Neutrophil (primary cell): ENCODE measurements around the gene ZNF451.

Source experiments
- H3K27ac ChIP-seq: fragments of 200-600 bp; sonication (generic); 2 replicates; pipeline ENCODE4 v1.5.1; 2016; ENCODE audit warnings: mild to moderate bottlenecking, moderate library complexity
- H3K27me3 ChIP-seq: fragments of 200-600 bp; sonication (generic); 2 replicates; pipeline ENCODE4 v1.6.0; 2016; ENCODE audit warnings: mild to moderate bottlenecking
- H3K36me3 ChIP-seq: fragments of 200-600 bp; sonication (generic); 2 replicates; pipeline ENCODE4 v1.5.1; 2017
- H3K4me1 ChIP-seq, 2 experiments: fragments of 200-600 bp in 1 of 2; sonication (generic) in 1 of 2; 1 replicate in 1 of 2; 2 replicates in 1 of 2; pipeline versions ENCODE4 v1.5.1 to v1.6.1; 2013 to 2016; ENCODE audit warnings: low read depth in 1 of 2, low read length in 1 of 2, mild to moderate bottlenecking in 1 of 2, moderate library complexity in 1 of 2; ENCODE audit not compliant: control insufficient read depth in 1 of 2, insufficient read depth in 1 of 2
- H3K4me3 ChIP-seq, 2 experiments: fragments of 200-600 bp in 1 of 2; sonication (generic) in 1 of 2; 1 replicate in 1 of 2; 2 replicates in 1 of 2; pipeline ENCODE4 v1.5.1; 2013 to 2016; ENCODE audit warnings: low read depth in 1 of 2, low read length in 1 of 2, mild to moderate bottlenecking in 1 of 2, moderate library complexity in 1 of 2
- H3K9me3 ChIP-seq: fragments of 200-600 bp; sonication (generic); 2 replicates; pipeline ENCODE4 v1.5.1; 2016
- TF ChIP-seq, protein P1 (sequence below): fragments of 200-600 bp; sonication (generic); IDR thresholded peaks from 2 replicates; pipeline ENCODE4 v1.5.1; 2016; ENCODE audit warnings: antibody characterized with exemption

The ZNF451 gene

DNA sequence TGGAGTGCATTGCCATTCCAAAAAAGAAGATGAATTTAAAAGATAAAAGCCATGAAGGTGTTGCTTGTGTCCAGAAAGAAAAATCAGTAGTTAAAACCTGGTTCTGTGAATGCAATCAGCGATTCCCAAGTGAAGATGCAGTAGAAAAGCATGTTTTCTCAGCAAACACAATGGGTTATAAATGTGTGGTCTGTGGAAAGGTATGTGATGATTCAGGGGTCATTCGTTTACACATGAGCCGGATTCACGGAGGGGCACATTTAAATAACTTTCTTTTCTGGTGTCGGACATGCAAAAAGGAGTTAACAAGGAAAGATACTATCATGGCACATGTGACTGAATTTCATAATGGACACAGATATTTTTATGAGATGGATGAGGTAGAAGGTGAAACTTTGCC lies 57.4 kb downstream of the ZNF451 start:
- peaks cover 35% of the 10 kb centered on the region for H3K36me3 ChIP-seq
- no peak overlapping the region for H3K27ac ChIP-seq

DNA sequence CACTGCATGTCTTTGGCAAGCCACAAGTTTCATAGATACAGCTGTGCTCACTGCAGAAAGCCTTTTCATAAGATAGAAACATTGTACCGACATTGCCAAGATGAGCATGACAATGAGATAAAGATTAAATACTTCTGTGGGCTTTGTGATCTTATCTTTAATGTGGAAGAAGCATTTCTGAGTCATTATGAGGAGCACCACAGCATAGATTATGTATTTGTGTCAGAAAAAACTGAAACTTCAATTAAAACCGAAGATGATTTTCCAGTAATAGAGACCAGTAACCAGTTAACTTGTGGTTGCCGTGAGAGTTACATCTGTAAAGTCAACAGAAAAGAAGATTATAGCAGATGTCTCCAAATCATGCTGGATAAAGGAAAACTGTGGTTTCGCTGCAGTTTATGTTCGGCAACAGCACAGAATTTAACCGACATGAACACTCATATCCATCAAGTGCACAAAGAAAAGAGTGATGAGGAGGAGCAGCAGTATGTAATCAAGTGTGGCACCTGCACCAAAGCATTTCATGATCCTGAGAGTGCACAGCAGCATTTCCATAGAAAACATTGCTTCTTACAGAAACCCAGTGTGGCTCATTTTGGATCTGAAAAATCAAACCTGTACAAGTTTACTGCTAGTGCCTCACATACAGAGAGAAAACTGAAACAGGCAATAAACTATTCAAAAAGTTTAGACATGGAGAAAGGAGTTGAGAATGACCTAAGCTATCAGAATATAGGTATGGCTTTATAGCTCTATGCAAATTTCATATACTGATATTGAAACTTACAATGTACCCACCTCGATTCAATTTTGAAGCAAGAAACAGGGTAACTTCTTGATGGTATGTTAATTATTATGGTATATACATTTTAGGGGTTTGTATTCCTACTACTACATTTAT lies 58.2 kb downstream of the ZNF451 start:
- TF ChIP-seq, protein P1, sequence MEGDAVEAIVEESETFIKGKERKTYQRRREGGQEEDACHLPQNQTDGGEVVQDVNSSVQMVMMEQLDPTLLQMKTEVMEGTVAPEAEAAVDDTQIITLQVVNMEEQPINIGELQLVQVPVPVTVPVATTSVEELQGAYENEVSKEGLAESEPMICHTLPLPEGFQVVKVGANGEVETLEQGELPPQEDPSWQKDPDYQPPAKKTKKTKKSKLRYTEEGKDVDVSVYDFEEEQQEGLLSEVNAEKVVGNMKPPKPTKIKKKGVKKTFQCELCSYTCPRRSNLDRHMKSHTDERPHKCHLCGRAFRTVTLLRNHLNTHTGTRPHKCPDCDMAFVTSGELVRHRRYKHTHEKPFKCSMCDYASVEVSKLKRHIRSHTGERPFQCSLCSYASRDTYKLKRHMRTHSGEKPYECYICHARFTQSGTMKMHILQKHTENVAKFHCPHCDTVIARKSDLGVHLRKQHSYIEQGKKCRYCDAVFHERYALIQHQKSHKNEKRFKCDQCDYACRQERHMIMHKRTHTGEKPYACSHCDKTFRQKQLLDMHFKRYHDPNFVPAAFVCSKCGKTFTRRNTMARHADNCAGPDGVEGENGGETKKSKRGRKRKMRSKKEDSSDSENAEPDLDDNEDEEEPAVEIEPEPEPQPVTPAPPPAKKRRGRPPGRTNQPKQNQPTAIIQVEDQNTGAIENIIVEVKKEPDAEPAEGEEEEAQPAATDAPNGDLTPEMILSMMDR: no peak
- Histone ChIP-seq H3K4me1 (no peaks in the 10 kb centered on the region), H3K36me3 (peaks cover 36% of the 10 kb centered on the region), H3K27me3 (no peaks in the 10 kb centered on the region), H3K27ac (no peak overlapping the region), H3K9me3 (no peaks in the 10 kb centered on the region), H3K4me3 (no peak overlapping the region)

More for the DNA sequence above, 57.4 kb downstream of the ZNF451 start:
- no peaks in the 10 kb centered on the region for H3K9me3 ChIP-seq
- TF ChIP-seq, protein P1: no peak
- no peaks in the 10 kb centered on the region for H3K4me1 ChIP-seq
- H3K27me3 ChIP-seq: no peaks in the 10 kb centered on the region
- no peak overlapping the region for H3K4me3 ChIP-seq

DNA sequence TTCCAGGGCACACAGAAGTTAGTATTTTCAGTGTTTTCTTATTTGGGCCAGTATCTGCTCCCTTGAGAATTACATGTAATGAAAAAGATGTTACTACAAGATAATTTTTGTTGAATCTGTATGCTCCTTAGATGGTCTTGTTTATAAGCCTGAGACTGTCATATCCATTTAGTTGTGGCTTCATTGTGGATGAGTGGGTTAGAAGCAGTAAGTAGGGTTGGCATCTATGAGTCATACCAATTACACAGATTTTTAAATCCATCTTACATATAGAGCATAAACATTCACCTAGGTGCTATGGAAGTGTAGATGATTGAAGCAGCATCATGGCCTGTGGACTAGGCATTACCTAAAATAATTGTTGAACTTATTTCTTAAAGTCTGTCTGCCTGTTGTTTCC lies 68.7 kb downstream of the ZNF451 start:
- TF ChIP-seq, protein P1: no peak
- Histone ChIP-seq H3K36me3 (peaks cover 47% of the 10 kb centered on the region), H3K27me3 (no peaks in the 10 kb centered on the region), H3K27ac (no peak overlapping the region), H3K9me3 (no peaks in the 10 kb centered on the region), H3K4me1 (no peaks in the 10 kb centered on the region), H3K4me3 (no peak overlapping the region)

DNA sequence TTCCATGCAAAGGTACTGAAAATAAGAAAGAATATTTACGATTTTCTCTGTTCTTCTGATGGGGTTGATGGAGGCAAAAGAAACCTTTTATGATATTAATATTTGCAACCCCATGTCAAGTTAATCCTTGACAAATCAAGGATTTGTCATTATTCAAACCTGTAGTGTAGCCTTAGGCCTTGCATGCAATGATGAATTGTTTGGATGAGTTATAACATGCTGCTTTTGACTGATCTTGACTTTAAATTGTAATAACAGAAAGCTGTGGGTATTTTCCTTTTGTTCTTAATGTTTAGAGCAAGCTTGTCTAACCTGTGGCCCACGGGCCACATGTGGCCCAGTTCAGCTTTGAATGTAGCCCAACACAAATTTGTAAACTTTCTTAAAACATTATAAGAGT lies 69.1 kb downstream of the ZNF451 start:
- Histone ChIP-seq H3K4me1 (no peaks in the 10 kb centered on the region), H3K9me3 (no peaks in the 10 kb centered on the region), H3K4me3 (no peak overlapping the region), H3K27ac (no peak overlapping the region), H3K36me3 (peaks cover 42% of the 10 kb centered on the region), H3K27me3 (no peaks in the 10 kb centered on the region)
- TF ChIP-seq, protein P1: no peak

DNA sequence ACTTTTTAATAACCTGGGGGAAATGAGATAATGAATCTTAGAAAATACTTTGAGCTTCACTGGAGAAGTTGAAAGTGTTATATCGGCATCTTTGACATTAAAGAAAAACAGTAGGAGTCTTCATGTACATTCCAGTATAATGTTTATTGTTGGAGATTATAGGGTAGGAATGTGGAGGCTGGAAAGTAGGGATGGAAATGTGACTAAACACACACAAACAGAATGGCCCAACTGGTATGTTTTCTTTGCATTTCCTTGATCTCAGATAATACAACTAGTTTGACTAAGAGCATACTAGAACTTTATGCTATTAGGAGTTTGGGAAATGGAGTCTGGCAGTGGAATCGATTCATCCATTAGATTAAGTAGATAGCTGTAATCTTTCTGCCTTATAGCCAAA lies 72.0 kb downstream of the ZNF451 start:
- Histone ChIP-seq H3K27ac (no peak overlapping the region), H3K27me3 (no peaks in the 10 kb centered on the region), H3K9me3 (no peaks in the 10 kb centered on the region), H3K4me1 (no peaks in the 10 kb centered on the region), H3K36me3 (peaks cover 29% of the 10 kb centered on the region), H3K4me3 (no peak overlapping the region)
- TF ChIP-seq, protein P1: no peak
